Endothelial cell of umbilical vein (primary cell): ENCODE data around the gene ABCA10.

Experiments used
- EZH2 ChIP-seq: IDR thresholded peaks from 2 replicates; pipeline ENCODE4 v1.6.1; 2012; ENCODE audit warnings: borderline replicate concordance, low read depth, mild to moderate bottlenecking, moderate library complexity, low read length, inconsistent platforms; ENCODE audit not compliant: severe bottlenecking
- TF ChIP-seq, protein P1 (sequence below): IDR thresholded peaks from 2 replicates; pipeline ENCODE4 v1.6.1; 2011; ENCODE audit not compliant: insufficient read depth, insufficient read length
- TF ChIP-seq, protein P2 (sequence below), 2 donors: IDR thresholded peaks; 1 replicate in 1 of 2; 2 replicates in 1 of 2; pipeline ENCODE4 v1.5.1; 2011; ENCODE audit warnings: low read length in 2 of 2, mild to moderate bottlenecking in 2 of 2, moderate library complexity in 2 of 2, control low read depth in 1 of 2, inconsistent platforms in 1 of 2, low read depth in 1 of 2; ENCODE audit not compliant: insufficient read depth in 1 of 2; ENCODE audit errors: extremely low read depth in 1 of 2

DNA sequence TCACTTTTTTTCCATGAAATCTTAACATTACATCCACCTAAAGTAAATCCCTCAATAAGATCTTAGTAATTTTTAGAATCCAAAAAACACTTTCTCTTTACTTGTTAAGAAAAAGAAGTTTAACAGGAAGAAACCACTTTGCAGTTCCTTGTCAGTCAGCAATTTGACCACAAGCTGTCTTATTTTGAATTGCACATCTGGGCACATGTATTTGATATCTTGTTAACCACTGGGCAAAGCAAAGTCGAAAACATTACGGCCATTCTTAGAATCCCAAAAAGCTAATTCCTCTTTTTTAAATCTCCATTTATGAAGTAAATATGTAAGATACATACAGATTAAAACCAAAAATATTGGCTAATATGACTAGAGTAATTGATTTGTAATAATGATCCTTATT, 1.1 kb downstream of the ABCA10 start:
- TF ChIP-seq, protein P1, sequence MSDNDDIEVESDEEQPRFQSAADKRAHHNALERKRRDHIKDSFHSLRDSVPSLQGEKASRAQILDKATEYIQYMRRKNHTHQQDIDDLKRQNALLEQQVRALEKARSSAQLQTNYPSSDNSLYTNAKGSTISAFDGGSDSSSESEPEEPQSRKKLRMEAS, result no peak
- TF ChIP-seq, protein P2, sequence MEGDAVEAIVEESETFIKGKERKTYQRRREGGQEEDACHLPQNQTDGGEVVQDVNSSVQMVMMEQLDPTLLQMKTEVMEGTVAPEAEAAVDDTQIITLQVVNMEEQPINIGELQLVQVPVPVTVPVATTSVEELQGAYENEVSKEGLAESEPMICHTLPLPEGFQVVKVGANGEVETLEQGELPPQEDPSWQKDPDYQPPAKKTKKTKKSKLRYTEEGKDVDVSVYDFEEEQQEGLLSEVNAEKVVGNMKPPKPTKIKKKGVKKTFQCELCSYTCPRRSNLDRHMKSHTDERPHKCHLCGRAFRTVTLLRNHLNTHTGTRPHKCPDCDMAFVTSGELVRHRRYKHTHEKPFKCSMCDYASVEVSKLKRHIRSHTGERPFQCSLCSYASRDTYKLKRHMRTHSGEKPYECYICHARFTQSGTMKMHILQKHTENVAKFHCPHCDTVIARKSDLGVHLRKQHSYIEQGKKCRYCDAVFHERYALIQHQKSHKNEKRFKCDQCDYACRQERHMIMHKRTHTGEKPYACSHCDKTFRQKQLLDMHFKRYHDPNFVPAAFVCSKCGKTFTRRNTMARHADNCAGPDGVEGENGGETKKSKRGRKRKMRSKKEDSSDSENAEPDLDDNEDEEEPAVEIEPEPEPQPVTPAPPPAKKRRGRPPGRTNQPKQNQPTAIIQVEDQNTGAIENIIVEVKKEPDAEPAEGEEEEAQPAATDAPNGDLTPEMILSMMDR (IDR thresholded peaks at IDR 0.05; ENCODE audit: extremely low read depth in 1 of 2, insufficient read depth in 1 of 2, low read depth in 1 of 2, low read length in 2 of 2), result no peak
- no peak for TF ChIP-seq EZH2
